HEK293T (cell line): ENCODE data around the gene MTMR12.
A peak's percentile ranks its signal among the peaks of the same experiment; 100 is the strongest.

Experiments used
- CTCF ChIA-PET: fragments of 350-600 bp; formaldehyde crosslinking; extraction: SDS; loops from one replicate; lab custom pipeline; 2021; ENCODE audit warnings: antibody characterized with exemption, inconsistent platforms; lab: Yijun Ruan, JAX
- POLR2A ChIA-PET: fragments of 350-600 bp; formaldehyde crosslinking; extraction: SDS; loops from one replicate; lab custom pipeline; 2020; ENCODE audit warnings: antibody characterized with exemption, inconsistent platforms; lab: Yijun Ruan, JAX
- DNase-seq: peaks from one replicate; pipeline ENCODE4 v3.0.0; 2012; ENCODE audit warnings: mixed read lengths; ENCODE audit errors: extremely low spot score
- ARNT ChIP-seq: fragments of 450-650 bp; IDR thresholded peaks from 2 replicates; pipeline ENCODE4 v1.6.1; 2017; ENCODE audit warnings: mild to moderate bottlenecking
- BHLHE40 ChIP-seq: fragments of 450-650 bp; IDR thresholded peaks from 2 replicates; pipeline ENCODE4 v1.6.1; 2016; ENCODE audit warnings: mild to moderate bottlenecking, moderate library complexity, borderline replicate concordance
- CTBP1 ChIP-seq: fragments of 450-650 bp; IDR thresholded peaks from 2 replicates; pipeline ENCODE4 v1.6.1; 2016; ENCODE audit warnings: borderline replicate concordance
- ELF4 ChIP-seq: fragments of 450-650 bp; IDR thresholded peaks from 2 replicates; pipeline ENCODE4 v1.6.1; 2017; ENCODE audit warnings: antibody characterized with exemption
- FOXA1 ChIP-seq: fragments of 450-650 bp; IDR thresholded peaks from 2 replicates; pipeline ENCODE4 v1.6.1; 2016; ENCODE audit warnings: mild to moderate bottlenecking
- FOXK2 ChIP-seq: fragments of 450-650 bp; IDR thresholded peaks from 2 replicates; pipeline ENCODE4 v1.6.1; 2016; ENCODE audit warnings: mild to moderate bottlenecking
- FOXM1 ChIP-seq: fragments of 450-650 bp; IDR thresholded peaks from 2 replicates; pipeline ENCODE4 v1.6.1; 2017; ENCODE audit warnings: mild to moderate bottlenecking, borderline replicate concordance
- HDGF ChIP-seq: fragments of 450-650 bp; IDR thresholded peaks from 2 replicates; pipeline ENCODE4 v1.6.1; 2017; ENCODE audit warnings: antibody characterized with exemption, borderline replicate concordance
- L3MBTL2 ChIP-seq: fragments of 450-650 bp; conservative IDR thresholded peaks from 2 replicates; pipeline ENCODE4 v1.6.1; 2016; ENCODE audit warnings: mild to moderate bottlenecking
- LEF1 ChIP-seq: fragments of 450-650 bp; IDR thresholded peaks from 2 replicates; pipeline ENCODE4 v1.6.1; 2017; ENCODE audit warnings: mild to moderate bottlenecking, borderline replicate concordance
- NFRKB ChIP-seq: fragments of 450-650 bp; IDR thresholded peaks from 2 replicates; pipeline ENCODE4 v1.6.1; 2016; ENCODE audit warnings: mild to moderate bottlenecking, moderate library complexity
- PKNOX1 ChIP-seq: fragments of 450-650 bp; IDR thresholded peaks from 2 replicates; pipeline ENCODE4 v1.6.1; 2016
- SP1 ChIP-seq: fragments of 450-650 bp; IDR thresholded peaks from 2 replicates; pipeline ENCODE4 v1.6.1; 2017
- SUZ12 ChIP-seq: fragments of 450-650 bp; IDR thresholded peaks from 2 replicates; pipeline ENCODE4 v1.6.1; 2016; ENCODE audit warnings: mild to moderate bottlenecking
- TARDBP ChIP-seq: fragments of 450-650 bp; IDR thresholded peaks from 2 replicates; pipeline ENCODE4 v1.6.1; 2016
- ZNF384 ChIP-seq: fragments of 450-650 bp; IDR thresholded peaks from 2 replicates; pipeline ENCODE4 v1.6.1; 2016

MTMR12 gene, protein sequence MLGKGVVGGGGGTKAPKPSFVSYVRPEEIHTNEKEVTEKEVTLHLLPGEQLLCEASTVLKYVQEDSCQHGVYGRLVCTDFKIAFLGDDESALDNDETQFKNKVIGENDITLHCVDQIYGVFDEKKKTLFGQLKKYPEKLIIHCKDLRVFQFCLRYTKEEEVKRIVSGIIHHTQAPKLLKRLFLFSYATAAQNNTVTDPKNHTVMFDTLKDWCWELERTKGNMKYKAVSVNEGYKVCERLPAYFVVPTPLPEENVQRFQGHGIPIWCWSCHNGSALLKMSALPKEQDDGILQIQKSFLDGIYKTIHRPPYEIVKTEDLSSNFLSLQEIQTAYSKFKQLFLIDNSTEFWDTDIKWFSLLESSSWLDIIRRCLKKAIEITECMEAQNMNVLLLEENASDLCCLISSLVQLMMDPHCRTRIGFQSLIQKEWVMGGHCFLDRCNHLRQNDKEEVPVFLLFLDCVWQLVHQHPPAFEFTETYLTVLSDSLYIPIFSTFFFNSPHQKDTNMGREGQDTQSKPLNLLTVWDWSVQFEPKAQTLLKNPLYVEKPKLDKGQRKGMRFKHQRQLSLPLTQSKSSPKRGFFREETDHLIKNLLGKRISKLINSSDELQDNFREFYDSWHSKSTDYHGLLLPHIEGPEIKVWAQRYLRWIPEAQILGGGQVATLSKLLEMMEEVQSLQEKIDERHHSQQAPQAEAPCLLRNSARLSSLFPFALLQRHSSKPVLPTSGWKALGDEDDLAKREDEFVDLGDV

GRCh38 chr5:32312595-32313332, at the start of gene MTMR12:
MTMR12 (minus strand) TSS chr5:32312939; CDS start chr5:32312838, 101 bp downstream.
- POLR2A ChIA-PET: interaction anchor here (0.6 kb wide), 1 partner anchor 76 kb away, joined by 3 read pairs; no protein-coding TSS in a partner anchor
- CTCF ChIA-PET: no interaction called here
- DNase-seq: peak; percentile 98
- TF ChIP-seq PKNOX1: peak; percentile 99
- TF ChIP-seq ELF4: no peak

- DNase-seq: no peak
- ChIA-PET POLR2A (no interaction called here), CTCF (no interaction called here)
- no peak for TF ChIP-seq FOXM1
Measured at GRCh38 chr5:32362527-32362926, 49.8 kb upstream of the MTMR12 start.

GRCh38 chr5:32360906-32361305, 48.2 kb upstream of the MTMR12 start:
- DNase-seq: no peak
- TF ChIP-seq TARDBP: no peak
- ChIA-PET POLR2A (no interaction called here), CTCF (no interaction called here)

GRCh38 chr5:32358611-32359010, 45.9 kb upstream of the MTMR12 start:
- POLR2A ChIA-PET: no interaction called here
- CTCF ChIA-PET: no interaction called here
- no peak for TF ChIP-seq CTBP1
- no peak for TF ChIP-seq NFRKB
- TF ChIP-seq TARDBP: no peak
- TF ChIP-seq HDGF: no peak
- TF ChIP-seq FOXA1: no peak
- TF ChIP-seq L3MBTL2: no peak
- no peak for TF ChIP-seq FOXK2
- no peak for TF ChIP-seq FOXM1
- TF ChIP-seq ZNF384: no peak
- no peak for TF ChIP-seq SUZ12
- DNase-seq: no peak

GRCh38 chr5:32357658-32358057, 44.9 kb upstream of the MTMR12 start:
- TF ChIP-seq SUZ12: no peak
- TF ChIP-seq FOXA1: no peak
- no peak for TF ChIP-seq HDGF
- TF ChIP-seq TARDBP: no peak
- no peak for TF ChIP-seq ZNF384
- no peak for TF ChIP-seq ELF4
- TF ChIP-seq NFRKB: no peak
- TF ChIP-seq BHLHE40: no peak
- no peak for DNase-seq
- ChIA-PET CTCF (no interaction called here), POLR2A (no interaction called here)

GRCh38 chr5:32355686-32356085, 42.9 kb upstream of the MTMR12 start:
- POLR2A ChIA-PET: no interaction called here
- CTCF ChIA-PET: interaction anchor here (0.7 kb wide), 1 partner anchor 108 kb away, joined by 4 read pairs; no protein-coding TSS in a partner anchor
- DNase-seq: no peak
- TF ChIP-seq TARDBP (no peak), BHLHE40 (no peak), ZNF384 (no peak), NFRKB (no peak), SUZ12 (no peak), PKNOX1 (no peak), ARNT (no peak), FOXM1 (no peak), FOXK2 (no peak), LEF1 (no peak), CTBP1 (no peak), ELF4 (no peak), L3MBTL2 (no peak), SP1 (no peak), HDGF (no peak), FOXA1 (no peak)

- no peak for DNase-seq
- CTCF ChIA-PET: no interaction called here
- no peak for TF ChIP-seq ELF4
- no peak for TF ChIP-seq PKNOX1
- TF ChIP-seq BHLHE40: no peak
- no peak for TF ChIP-seq FOXA1
- no peak for TF ChIP-seq FOXK2
- no peak for TF ChIP-seq HDGF
- TF ChIP-seq NFRKB: no peak
- no peak for TF ChIP-seq TARDBP
- TF ChIP-seq ZNF384: no peak
- no peak for TF ChIP-seq L3MBTL2
- TF ChIP-seq CTBP1: no peak
- no peak for TF ChIP-seq ARNT
- TF ChIP-seq SP1: no peak
- no peak for TF ChIP-seq LEF1
- POLR2A ChIA-PET: no interaction called here
Measured at GRCh38 chr5:32353420-32353819, 40.7 kb upstream of the MTMR12 start.
